HCT116 (cell line): ENCODE data around the gene SHROOM3. TPM values are rescaled to one million over a fixed set of nuclear protein-coding genes. Genes with fewer than 3 reads are reported as not detected.

Source experiments
- ATAC-seq: fragments of 200-7000 bp; cut with Tn5 transposase; 2 replicates; pipeline ENCODE4 v1.9.1; 2020; ENCODE audit warnings: mild to moderate bottlenecking, moderate library complexity
- BruUV-seq: library from RNA; stranded (reverse); fragments of 400-500 nt; replicated peaks from 2 replicates; lab custom pipeline; 2021; lab: Mats Ljungman, UMichigan
- CTCF ChIA-PET: fragments of 300-600 bp; sonication (Branson Sonifier 250); formaldehyde crosslinking; loops from one replicate; lab custom pipeline; 2021; ENCODE audit warnings: antibody characterized with exemption; lab: Charles Lee
- POLR2A ChIA-PET: fragments of 300-600, 350-600 bp; sonication (Branson Sonifier 250); formaldehyde crosslinking; loops from one replicate; lab custom pipeline; 2021; ENCODE audit warnings: antibody characterized with exemption; lab: Charles Lee
- RAD21 ChIA-PET, 2 experiments: fragments of 300-600 bp; sonication (Branson Sonifier 250); formaldehyde crosslinking; loops; one replicate each; lab custom pipeline; 2023; ENCODE audit warnings: low total read pairs in 2 of 2; ENCODE audit not compliant: uncharacterized antibody in 2 of 2, unreplicated experiment in 2 of 2, low non-redundant PET in 1 of 2; lab: Charles Lee
- DNase-seq: peaks from one replicate; pipeline ENCODE4 v3.0.0-alpha.2; 2010; ENCODE audit warnings: low read depth, low spot score
- H2AFZ ChIP-seq: fragments of 200-600 bp; shearing (Covaris generic), sonication (generic); 2 replicates; pipeline ENCODE4 v1.6.1; 2017; ENCODE audit warnings: low read depth, mixed run types, mixed read lengths, antibody characterized with exemption, low read length; ENCODE audit not compliant: poor library complexity, severe bottlenecking
- H3K27ac ChIP-seq: 2 replicates; pipeline ENCODE4 v1.5.1; 2012; ENCODE audit warnings: low read depth, low read length
- H3K27me3 ChIP-seq: fragments of 200-600 bp; sonication (generic); 2 replicates; pipeline ENCODE4 v1.6.1; 2016; ENCODE audit warnings: mixed run types, low read length, mixed read lengths; ENCODE audit not compliant: insufficient read depth
- H3K36me3 ChIP-seq, 2 experiments: fragments of 200-500 bp in 1 of 2; fragments of 200-600 bp in 1 of 2; sonication (Bioruptor generic) in 1 of 2; sonication (generic) in 1 of 2; 2 replicates each; pipeline versions ENCODE4 v1.5.1 to v1.6.1; 2014 to 2016; ENCODE audit warnings: low read length in 2 of 2, inconsistent platforms in 1 of 2, mixed read lengths in 1 of 2, mixed run types in 1 of 2; ENCODE audit not compliant: insufficient read depth in 2 of 2, control insufficient read depth in 1 of 2
- H3K4me1 ChIP-seq, 2 experiments: fragments of 200-600 bp in 1 of 2; sonication (generic) in 1 of 2; 2 replicates each; pipeline versions ENCODE4 v1.5.1 to v1.6.1; 2012 to 2017; ENCODE audit warnings: low read length in 2 of 2, inconsistent platforms in 1 of 2, mild to moderate bottlenecking in 1 of 2, mixed read lengths in 1 of 2, mixed run types in 1 of 2, moderate library complexity in 1 of 2; ENCODE audit not compliant: insufficient read depth in 2 of 2, control insufficient read depth in 1 of 2
- H3K4me2 ChIP-seq: fragments of 200-600 bp; sonication (generic); 2 replicates; pipeline ENCODE4 v1.6.1; 2017; ENCODE audit warnings: mixed run types, low read length, mixed read lengths
- H3K4me3 ChIP-seq, 2 experiments: fragments of 200-600 bp in 1 of 2; sonication (generic) in 1 of 2; replicated peaks in 1 of 2; 2 replicates each; pipeline ENCODE4 v1.5.1; 2011 to 2016; ENCODE audit warnings: low read length in 2 of 2, control low read depth in 1 of 2, low read depth in 1 of 2, mild to moderate bottlenecking in 1 of 2, mixed read lengths in 1 of 2, mixed run types in 1 of 2
- H3K79me2 ChIP-seq: fragments of 200-600 bp; sonication (generic); 2 replicates; pipeline ENCODE4 v1.6.1; 2017; ENCODE audit warnings: mild to moderate bottlenecking, mixed run types, low read length, moderate library complexity, mixed read lengths; ENCODE audit not compliant: insufficient read depth
- H3K9ac ChIP-seq: fragments of 200-600 bp; sonication (generic); 2 replicates; pipeline ENCODE4 v1.6.1; 2016; ENCODE audit warnings: low read length, mixed read lengths
- H3K9me2 ChIP-seq: fragments of 200-600 bp; sonication (generic), shearing (Covaris generic); 2 replicates; pipeline ENCODE4 v1.6.1; 2017; ENCODE audit warnings: mixed run types, mild to moderate bottlenecking, moderate library complexity; ENCODE audit not compliant: insufficient read depth
- H3K9me3 ChIP-seq, 2 experiments: fragments of 200-500 bp in 1 of 2; fragments of 200-600 bp in 1 of 2; sonication (Bioruptor generic) in 1 of 2; sonication (generic) in 1 of 2; 2 replicates each; pipeline ENCODE4 v1.6.1; 2014 to 2017; ENCODE audit warnings: low read length in 2 of 2, mixed read lengths in 2 of 2, inconsistent platforms in 1 of 2, low read depth in 1 of 2, mild to moderate bottlenecking in 1 of 2, mixed run types in 1 of 2, moderate library complexity in 1 of 2; ENCODE audit not compliant: control insufficient read depth in 1 of 2, insufficient read depth in 1 of 2
- H4K20me1 ChIP-seq: fragments of 200-600 bp; sonication (generic), shearing (Covaris generic); 2 replicates; pipeline ENCODE4 v1.6.1; 2017; ENCODE audit warnings: mixed run types, mild to moderate bottlenecking, moderate library complexity; ENCODE audit not compliant: insufficient read depth
- CEBPB ChIP-seq: IDR thresholded peaks from 2 replicates; pipeline ENCODE4 v1.6.1; 2012; ENCODE audit warnings: low read depth
- CTCF ChIP-seq, 3 experiments: fragments of 200-600 bp in 1 of 3; sonication (generic) in 1 of 3; IDR thresholded peaks in 2 of 3; conservative IDR thresholded peaks in 1 of 3; 2 replicates each; pipeline ENCODE4 v1.5.1; 2012 to 2017; ENCODE audit warnings: low read depth in 2 of 3, low read length in 2 of 3, antibody characterized with exemption in 1 of 3, borderline replicate concordance in 1 of 3, control low read depth in 1 of 3, mild to moderate bottlenecking in 1 of 3, mixed read lengths in 1 of 3, mixed run types in 1 of 3, moderate library complexity in 1 of 3; ENCODE audit not compliant: insufficient read depth in 1 of 3
- ELF1 ChIP-seq: IDR thresholded peaks from 2 replicates; pipeline ENCODE4 v1.6.1; 2012; ENCODE audit warnings: low read depth, borderline replicate concordance
- EZH2 ChIP-seq: fragments of 200-600 bp; sonication (generic); IDR thresholded peaks from 2 replicates; pipeline ENCODE4 v1.6.1; 2017; ENCODE audit warnings: antibody characterized with exemption, mixed run types
- POLR2AphosphoS5 ChIP-seq: IDR thresholded peaks from 2 replicates; pipeline ENCODE4 v1.6.1; 2011; ENCODE audit warnings: mild to moderate bottlenecking, low read depth, low read length, moderate library complexity
- RAD21 ChIP-seq: IDR thresholded peaks from 2 replicates; pipeline ENCODE4 v1.6.1; 2012; ENCODE audit warnings: low read depth, mild to moderate bottlenecking
- REST ChIP-seq: IDR thresholded peaks from 2 replicates; pipeline ENCODE4 v1.6.1; 2012; ENCODE audit warnings: low read depth
- SIN3A ChIP-seq: IDR thresholded peaks from 2 replicates; pipeline ENCODE4 v1.6.1; 2012; ENCODE audit warnings: low read depth
- SRF ChIP-seq: IDR thresholded peaks from 2 replicates; pipeline ENCODE4 v1.6.1; 2012; ENCODE audit warnings: low read depth
- ZFX ChIP-seq: fragments of 450-650 bp; IDR thresholded peaks from 2 replicates; pipeline ENCODE4 v1.6.1; 2017
- intact Hi-C: fragments of 100-400 bp; cut with micrococcal nuclease; formaldehyde crosslinking; loops from 2 replicates; pipeline ENCODE4 v1.10.0; 2022
- total RNA-seq: library from RNA; stranded (reverse); gene quantifications from one replicate; pipeline ENCODE4 v1.2.1, GENCODE V29; 2021; ENCODE audit not compliant: unreplicated experiment

SHROOM3 gene
- total RNA-seq, 1 experiment from 2014 or later, result 22.5 TPM

GRCh38 chr4:76830612-76830963, 395.6 kb downstream of the SHROOM3 start:
- ChIA-PET RAD21 (no interaction called here), POLR2A (no interaction called here), CTCF (no interaction called here)
- no peaks in the 10 kb centered on the region for H4K20me1 ChIP-seq
- DNase-seq (no peak), ATAC-seq (peak; percentile 60)
- H3K4me1 ChIP-seq, result peaks cover 11 to 20% of the 10 kb centered on the region in 2 experiments
- peak overlapping the region; percentile 71 for H3K4me2 ChIP-seq
- TF ChIP-seq EZH2, result no peak
- TF ChIP-seq POLR2AphosphoS5, result no peak
- TF ChIP-seq SRF, result no peak
- no peak for TF ChIP-seq ELF1
- TF ChIP-seq REST, result no peak
- no peak for TF ChIP-seq SIN3A
- no peak for TF ChIP-seq CEBPB
- no peak for TF ChIP-seq CTCF (IDR thresholded peaks at IDR 0.05 in 2 of 3, conservative IDR thresholded peaks at IDR 0.05 in 1 of 3; ENCODE audit: borderline replicate concordance in 1 of 3, insufficient read depth in 1 of 3, low read depth in 2 of 3, low read length in 2 of 3)
- no peak for TF ChIP-seq ZFX
- TF ChIP-seq RAD21, result no peak
- peak overlapping the region in 1 of 2 experiments; percentile 26; a peak in 2 of 4 replicates for H3K4me3 ChIP-seq
- H3K9ac ChIP-seq, result peak overlapping the region; percentile 36
- H3K27me3 ChIP-seq, result no peaks in the 10 kb centered on the region
- peak overlapping the region; percentile 86 for H2AFZ ChIP-seq
- H3K9me2 ChIP-seq, result no peaks in the 10 kb centered on the region
- H3K36me3 ChIP-seq, result no peaks in the 10 kb centered on the region
- BruUV-seq, result no TSS peak
- intact Hi-C loops, result no loop called here
- no peaks in the 10 kb centered on the region for H3K9me3 ChIP-seq
- H3K79me2 ChIP-seq, result no peaks in the 10 kb centered on the region
- peak overlapping the region; percentile 27 for H3K27ac ChIP-seq
